HL-60 (cell line): ENCODE measurements around the gene CTXN3.

Source experiments
- DNase-seq, 2 experiments: peaks; one replicate each; pipeline ENCODE4 v3.0.0-alpha.2; 2010 to 2020; ENCODE audit warnings: low read depth in 1 of 2, low spot score in 1 of 2
- H3K27ac ChIP-seq: fragments of 250-450 bp; sonication (Bioruptor Pico); replicated peaks from 2 replicates; pipeline ENCODE4 v1.5.1; 2020; ENCODE audit warnings: mild to moderate bottlenecking, moderate library complexity
- H3K27me3 ChIP-seq: fragments of 250-450 bp; sonication (Bioruptor Pico); 2 replicates; pipeline ENCODE4 v1.5.1; 2021; ENCODE audit warnings: mild to moderate bottlenecking, moderate library complexity; ENCODE audit not compliant: insufficient read depth, poor library complexity, severe bottlenecking
- H3K4me3 ChIP-seq: replicated peaks from 2 replicates; pipeline ENCODE4 v1.5.1; 2011; ENCODE audit warnings: mild to moderate bottlenecking, control low read depth, low read length; ENCODE audit not compliant: insufficient read depth
- GABPA ChIP-seq: IDR thresholded peaks from 2 replicates; pipeline ENCODE4 v1.6.1; 2012; ENCODE audit warnings: low read depth
- POLR2AphosphoS5 ChIP-seq: IDR thresholded peaks from 2 replicates; pipeline ENCODE4 v1.6.1; 2012; ENCODE audit warnings: low read depth
- REST ChIP-seq: IDR thresholded peaks from 2 replicates; pipeline ENCODE4 v1.6.1; 2012; ENCODE audit warnings: low read depth; ENCODE audit not compliant: insufficient replicate concordance
- SPI1 ChIP-seq: IDR thresholded peaks from 2 replicates; pipeline ENCODE4 v1.6.1; 2012; ENCODE audit warnings: low read depth, mild to moderate bottlenecking, borderline replicate concordance
- TF ChIP-seq, protein P1 (sequence below): IDR thresholded peaks from one replicate; pipeline ENCODE4 v1.5.1; 2011; ENCODE audit warnings: low read length, control low read depth, inconsistent platforms; ENCODE audit not compliant: insufficient read depth

The CTXN3 gene

GRCh38 chr5:127685662-127686061 lies 36.8 kb downstream of the CTXN3 start:
- Histone ChIP-seq H3K4me3 (no peak overlapping the region), H3K27me3 (no peaks in the 10 kb centered on the region), H3K27ac (no peak overlapping the region)
- no peak for DNase-seq
- TF ChIP-seq GABPA (no peak), SPI1 (no peak), REST (no peak), POLR2AphosphoS5 (no peak)
- TF ChIP-seq, protein P1, sequence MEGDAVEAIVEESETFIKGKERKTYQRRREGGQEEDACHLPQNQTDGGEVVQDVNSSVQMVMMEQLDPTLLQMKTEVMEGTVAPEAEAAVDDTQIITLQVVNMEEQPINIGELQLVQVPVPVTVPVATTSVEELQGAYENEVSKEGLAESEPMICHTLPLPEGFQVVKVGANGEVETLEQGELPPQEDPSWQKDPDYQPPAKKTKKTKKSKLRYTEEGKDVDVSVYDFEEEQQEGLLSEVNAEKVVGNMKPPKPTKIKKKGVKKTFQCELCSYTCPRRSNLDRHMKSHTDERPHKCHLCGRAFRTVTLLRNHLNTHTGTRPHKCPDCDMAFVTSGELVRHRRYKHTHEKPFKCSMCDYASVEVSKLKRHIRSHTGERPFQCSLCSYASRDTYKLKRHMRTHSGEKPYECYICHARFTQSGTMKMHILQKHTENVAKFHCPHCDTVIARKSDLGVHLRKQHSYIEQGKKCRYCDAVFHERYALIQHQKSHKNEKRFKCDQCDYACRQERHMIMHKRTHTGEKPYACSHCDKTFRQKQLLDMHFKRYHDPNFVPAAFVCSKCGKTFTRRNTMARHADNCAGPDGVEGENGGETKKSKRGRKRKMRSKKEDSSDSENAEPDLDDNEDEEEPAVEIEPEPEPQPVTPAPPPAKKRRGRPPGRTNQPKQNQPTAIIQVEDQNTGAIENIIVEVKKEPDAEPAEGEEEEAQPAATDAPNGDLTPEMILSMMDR, result no peak

DNA sequence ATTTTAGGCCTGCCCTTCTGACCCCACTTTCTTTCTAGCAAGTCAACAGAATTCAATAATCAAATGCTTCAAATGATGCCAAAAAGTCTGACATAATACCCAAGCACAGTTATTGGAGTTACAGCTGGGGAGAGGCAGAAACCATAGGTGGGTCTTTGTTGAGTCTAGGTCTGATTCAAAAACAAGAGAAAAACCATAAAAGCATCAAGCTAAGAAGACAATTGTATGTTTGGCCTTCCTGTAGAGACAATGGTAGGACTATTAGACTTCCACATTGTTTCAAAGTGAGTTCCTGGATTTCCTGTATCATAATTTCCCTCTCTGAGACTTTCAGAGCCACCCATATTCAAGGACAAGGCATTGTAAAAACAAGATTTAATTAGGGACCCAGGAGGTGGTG lies 37.5 kb downstream of the CTXN3 start:
- no peak overlapping the region for H3K4me3 ChIP-seq
- H3K27me3 ChIP-seq, result no peaks in the 10 kb centered on the region
- H3K27ac ChIP-seq, result no peak overlapping the region
- no peak for TF ChIP-seq REST
- TF ChIP-seq GABPA, result no peak
- no peak for TF ChIP-seq POLR2AphosphoS5
- TF ChIP-seq, protein P1, result no peak
- no peak for TF ChIP-seq SPI1
- DNase-seq, result no peak

- no peak for DNase-seq
- TF ChIP-seq REST (no peak), GABPA (no peak), SPI1 (no peak), POLR2AphosphoS5 (no peak)
- TF ChIP-seq, protein P1, result no peak
- no peaks in the 10 kb centered on the region for H3K27me3 ChIP-seq
- H3K27ac ChIP-seq, result no peak overlapping the region
- H3K4me3 ChIP-seq, result no peak overlapping the region
Observed at GRCh38 chr5:127694518-127695171, 45.8 kb downstream of the CTXN3 start.
